GM23338 (cell line): Measurements from ENCODE around the gene MRPS21. TPM values are rescaled to one million over a fixed set of nuclear protein-coding genes. Genes with fewer than 3 reads are reported as not detected.
"Not testable (repeated sequence)": the region's sequence is repeated elsewhere in the genome, so short reads cannot be mapped to it uniquely, and the experiment has no call there.

Experiments used
- ATAC-seq: fragments of 200-7000 bp; cut with Tn5 transposase; 3 replicates; pipeline ENCODE4 v1.9.1; 2020
- DNase-seq: peaks from one replicate; pipeline ENCODE4 v3.0.0-alpha.2; 2015; ENCODE audit warnings: low spot score
- H2AFZ ChIP-seq: fragments of 200-600 bp; sonication (generic); 2 replicates; pipeline ENCODE4 v1.8.0; 2016; ENCODE audit warnings: antibody characterized with exemption, mild to moderate bottlenecking, moderate library complexity
- H3F3A ChIP-seq: fragments of 200-600 bp; sonication (generic); replicated peaks from 2 replicates; pipeline ENCODE4 v1.8.0; 2017; ENCODE audit warnings: antibody characterized with exemption, mixed run types, low read depth
- H3K27ac ChIP-seq: fragments of 200-600 bp; sonication (generic); 2 replicates; pipeline ENCODE4 v1.6.1; 2016; ENCODE audit warnings: low read depth
- H3K27me3 ChIP-seq: fragments of 200-600 bp; sonication (generic); 2 replicates; pipeline ENCODE4 v1.8.0; 2016; ENCODE audit warnings: mild to moderate bottlenecking, mixed run types, moderate library complexity; ENCODE audit not compliant: insufficient read depth
- H3K36me3 ChIP-seq: fragments of 200-600 bp; sonication (generic); 2 replicates; pipeline ENCODE4 v1.8.0; 2016; ENCODE audit warnings: mild to moderate bottlenecking; ENCODE audit not compliant: insufficient read depth
- H3K4me1 ChIP-seq: fragments of 200-600 bp; sonication (generic); 2 replicates; pipeline ENCODE4 v1.8.0; 2016; ENCODE audit warnings: mild to moderate bottlenecking, moderate library complexity; ENCODE audit not compliant: insufficient read depth
- H3K4me2 ChIP-seq: fragments of 200-600 bp; sonication (generic); 2 replicates; pipeline ENCODE4 v1.7.1; 2017; ENCODE audit warnings: mixed run types
- H3K4me3 ChIP-seq: fragments of 200-600 bp; sonication (generic); 2 replicates; pipeline ENCODE4 v1.6.1; 2016; ENCODE audit warnings: mixed run types
- H3K79me2 ChIP-seq: fragments of 200-600 bp; sonication (generic); replicated peaks from 2 replicates; pipeline ENCODE4 v1.8.0; 2017; ENCODE audit warnings: mild to moderate bottlenecking; ENCODE audit not compliant: insufficient read depth
- H3K9me2 ChIP-seq: fragments of 200-600 bp; sonication (generic); 2 replicates; pipeline ENCODE4 v1.8.0; 2017; ENCODE audit not compliant: insufficient read depth
- H4K20me1 ChIP-seq: fragments of 200-600 bp; sonication (generic); replicated peaks from 2 replicates; pipeline ENCODE4 v1.8.0; 2017; ENCODE audit warnings: mild to moderate bottlenecking; ENCODE audit not compliant: insufficient read depth
- H3K27ac Mint-ChIP-seq: 2 replicates; pipeline ENCODE4 v1.8.0; 2020; ENCODE audit warnings: inconsistent platforms, mild to moderate bottlenecking, moderate library complexity, mixed read lengths
- H3K27me3 Mint-ChIP-seq: 3 replicates; pipeline ENCODE4 v1.8.0; 2022; ENCODE audit warnings: low read depth, mild to moderate bottlenecking, moderate library complexity, mixed read lengths, inconsistent platforms; ENCODE audit not compliant: insufficient read depth, poor library complexity
- H3K36me3 Mint-ChIP-seq: 3 replicates; pipeline ENCODE4 v1.8.0; 2021; ENCODE audit warnings: low read depth, mild to moderate bottlenecking, inconsistent platforms, moderate library complexity, mixed read lengths
- H3K4me1 Mint-ChIP-seq: 3 replicates; pipeline ENCODE4 v1.8.0; 2020; ENCODE audit warnings: mild to moderate bottlenecking, inconsistent platforms, mixed read lengths
- H3K4me3 Mint-ChIP-seq: 3 replicates; pipeline ENCODE4 v1.8.0; 2021; ENCODE audit warnings: moderate library complexity, mild to moderate bottlenecking, inconsistent platforms, mixed read lengths
- H3K9me3 Mint-ChIP-seq: 3 replicates; pipeline ENCODE4 v1.8.0; 2020; ENCODE audit warnings: moderate library complexity, mild to moderate bottlenecking, inconsistent platforms, mixed read lengths
- EZH2 ChIP-seq: fragments of 200-600 bp; sonication (generic); IDR thresholded peaks from one replicate; pipeline ENCODE4 v1.8.0; 2017; ENCODE audit warnings: antibody characterized with exemption, mild to moderate bottlenecking, low read depth; ENCODE audit not compliant: unreplicated experiment
- EZH2phosphoT487 ChIP-seq: fragments of 200-600 bp; sonication (generic); IDR thresholded peaks from one replicate; pipeline ENCODE4 v1.8.1; 2018; ENCODE audit warnings: antibody characterized with exemption; ENCODE audit not compliant: unreplicated experiment
- JUNB ChIP-seq: IDR thresholded peaks from one replicate; pipeline ENCODE4 v1.6.1; 2016; ENCODE audit warnings: antibody characterized with exemption; ENCODE audit not compliant: unreplicated experiment
- polyA plus RNA-seq: library from polyadenylated mRNA; unstranded; fragments of >200 nt; fragmentation: Nextera tagmentation; extraction: Ambion mirVana; gene quantifications from 2 replicates; pipeline ENCODE4 v1.2.1, GENCODE V29; 2016
- total RNA-seq: library from RNA; depleted of rRNA; stranded (reverse); fragments of >200 nt; shearing (Covaris generic); gene quantifications from 2 replicates; pipeline ENCODE4 v1.2.3, GENCODE V29; 2014
- TF ChIP-seq, protein P1 (sequence below), 2 experiments: fragments of 200-600 bp in 1 of 2; sonication (generic) in 1 of 2; conservative IDR thresholded peaks; 2 replicates each; pipeline versions ENCODE4 v1.5.1 to v1.6.1; 2016 to 2017; ENCODE audit warnings: antibody characterized with exemption in 2 of 2, low read depth in 2 of 2, mild to moderate bottlenecking in 2 of 2, moderate library complexity in 1 of 2
- TF ChIP-seq, protein P2 (sequence below): fragments of 250-450 bp; sonication (Bioruptor Pico); IDR thresholded peaks from 2 replicates; pipeline ENCODE4 v1.5.0; 2020; ENCODE audit warnings: mild to moderate bottlenecking, moderate library complexity

MRPS21 gene
- total and polyA plus RNA-seq, 2 experiments from 2014 or later, result 51.2 to 313 TPM

DNA sequence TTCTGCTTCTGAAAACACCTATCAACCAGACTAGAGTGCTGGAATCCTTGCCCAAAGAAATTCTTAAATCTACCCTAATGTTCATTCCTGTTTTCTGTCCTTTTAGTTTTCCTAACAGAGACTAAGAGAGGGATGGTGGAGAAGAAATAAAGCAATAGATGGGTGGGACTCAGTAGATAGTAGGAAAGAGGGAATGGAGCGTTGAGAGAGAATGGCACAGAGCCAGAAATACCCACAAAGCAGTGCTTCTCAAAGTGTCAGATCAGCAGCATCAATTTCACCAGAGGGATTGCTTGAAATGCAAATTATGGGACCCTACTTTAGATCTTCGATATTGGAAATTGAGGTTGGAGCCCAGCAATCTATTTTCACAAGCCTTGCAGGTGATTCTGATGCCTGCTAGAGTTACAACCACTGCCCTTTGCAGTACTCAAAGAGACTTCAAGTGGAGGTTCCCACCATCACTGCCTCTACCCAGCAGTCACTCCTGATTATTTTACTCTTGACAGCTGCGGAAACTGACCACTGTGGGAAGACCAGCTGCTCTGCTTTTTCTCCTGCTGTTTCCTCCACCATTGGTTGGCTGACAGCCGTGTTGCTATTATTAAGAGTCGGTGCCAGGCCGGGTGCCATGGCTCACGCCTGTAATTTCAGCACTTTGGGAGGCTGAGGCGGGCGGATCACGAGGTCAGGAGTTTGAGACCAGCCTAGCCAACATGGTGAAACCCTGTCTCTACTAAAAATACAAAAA, 16.3 kb downstream of the MRPS21 start (continued):
- TF ChIP-seq, protein P1, sequence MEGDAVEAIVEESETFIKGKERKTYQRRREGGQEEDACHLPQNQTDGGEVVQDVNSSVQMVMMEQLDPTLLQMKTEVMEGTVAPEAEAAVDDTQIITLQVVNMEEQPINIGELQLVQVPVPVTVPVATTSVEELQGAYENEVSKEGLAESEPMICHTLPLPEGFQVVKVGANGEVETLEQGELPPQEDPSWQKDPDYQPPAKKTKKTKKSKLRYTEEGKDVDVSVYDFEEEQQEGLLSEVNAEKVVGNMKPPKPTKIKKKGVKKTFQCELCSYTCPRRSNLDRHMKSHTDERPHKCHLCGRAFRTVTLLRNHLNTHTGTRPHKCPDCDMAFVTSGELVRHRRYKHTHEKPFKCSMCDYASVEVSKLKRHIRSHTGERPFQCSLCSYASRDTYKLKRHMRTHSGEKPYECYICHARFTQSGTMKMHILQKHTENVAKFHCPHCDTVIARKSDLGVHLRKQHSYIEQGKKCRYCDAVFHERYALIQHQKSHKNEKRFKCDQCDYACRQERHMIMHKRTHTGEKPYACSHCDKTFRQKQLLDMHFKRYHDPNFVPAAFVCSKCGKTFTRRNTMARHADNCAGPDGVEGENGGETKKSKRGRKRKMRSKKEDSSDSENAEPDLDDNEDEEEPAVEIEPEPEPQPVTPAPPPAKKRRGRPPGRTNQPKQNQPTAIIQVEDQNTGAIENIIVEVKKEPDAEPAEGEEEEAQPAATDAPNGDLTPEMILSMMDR (conservative IDR thresholded peaks at IDR 0.05; ENCODE audit: low read depth in 2 of 2), result no peak
- TF ChIP-seq JUNB (no peak), EZH2 (no peak)

DNA sequence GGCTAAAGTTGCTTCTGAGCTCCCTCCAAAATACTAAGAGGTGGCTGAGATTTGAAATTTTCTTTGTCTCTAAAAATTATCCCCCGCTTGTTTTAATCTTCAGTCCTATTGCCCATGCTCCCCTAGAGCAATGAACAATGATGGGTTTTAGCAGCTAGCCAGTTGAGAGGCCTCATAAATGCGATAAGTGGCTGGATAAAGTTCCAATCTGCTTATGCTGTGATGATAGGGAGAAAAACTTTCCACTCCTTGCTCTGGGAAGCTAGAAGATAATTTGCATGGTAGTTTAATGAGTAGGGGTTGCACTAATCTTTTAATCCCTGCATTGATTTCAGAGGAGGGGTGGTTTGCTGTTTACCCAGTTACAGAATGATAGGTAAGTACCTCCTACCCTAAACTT, 18.1 kb downstream of the MRPS21 start:
- Histone ChIP-seq H2AFZ (no peak overlapping the region), H3K4me1 (no peaks in the 10 kb centered on the region), H3K27ac (0 out of 2 replicates have a peak overlapping the region, but pooled peaks have one; percentile 15), H3K4me2 (no peak overlapping the region), H3K4me3 (no peak overlapping the region), H3K79me2 (no peaks in the 10 kb centered on the region), H4K20me1 (peaks cover 8% of the 10 kb centered on the region; the same call in 1 of the 2 replicates), H3F3A (peaks cover 6% of the 10 kb centered on the region; the same call in 1 of the 2 replicates), H3K9me2 (no peaks in the 10 kb centered on the region), H3K27me3 (no peaks in the 10 kb centered on the region), H3K36me3 (peaks cover 7% of the 10 kb centered on the region; the same call in 1 of the 2 replicates)
- TF ChIP-seq EZH2phosphoT487, result no peak
- TF ChIP-seq, protein P2, sequence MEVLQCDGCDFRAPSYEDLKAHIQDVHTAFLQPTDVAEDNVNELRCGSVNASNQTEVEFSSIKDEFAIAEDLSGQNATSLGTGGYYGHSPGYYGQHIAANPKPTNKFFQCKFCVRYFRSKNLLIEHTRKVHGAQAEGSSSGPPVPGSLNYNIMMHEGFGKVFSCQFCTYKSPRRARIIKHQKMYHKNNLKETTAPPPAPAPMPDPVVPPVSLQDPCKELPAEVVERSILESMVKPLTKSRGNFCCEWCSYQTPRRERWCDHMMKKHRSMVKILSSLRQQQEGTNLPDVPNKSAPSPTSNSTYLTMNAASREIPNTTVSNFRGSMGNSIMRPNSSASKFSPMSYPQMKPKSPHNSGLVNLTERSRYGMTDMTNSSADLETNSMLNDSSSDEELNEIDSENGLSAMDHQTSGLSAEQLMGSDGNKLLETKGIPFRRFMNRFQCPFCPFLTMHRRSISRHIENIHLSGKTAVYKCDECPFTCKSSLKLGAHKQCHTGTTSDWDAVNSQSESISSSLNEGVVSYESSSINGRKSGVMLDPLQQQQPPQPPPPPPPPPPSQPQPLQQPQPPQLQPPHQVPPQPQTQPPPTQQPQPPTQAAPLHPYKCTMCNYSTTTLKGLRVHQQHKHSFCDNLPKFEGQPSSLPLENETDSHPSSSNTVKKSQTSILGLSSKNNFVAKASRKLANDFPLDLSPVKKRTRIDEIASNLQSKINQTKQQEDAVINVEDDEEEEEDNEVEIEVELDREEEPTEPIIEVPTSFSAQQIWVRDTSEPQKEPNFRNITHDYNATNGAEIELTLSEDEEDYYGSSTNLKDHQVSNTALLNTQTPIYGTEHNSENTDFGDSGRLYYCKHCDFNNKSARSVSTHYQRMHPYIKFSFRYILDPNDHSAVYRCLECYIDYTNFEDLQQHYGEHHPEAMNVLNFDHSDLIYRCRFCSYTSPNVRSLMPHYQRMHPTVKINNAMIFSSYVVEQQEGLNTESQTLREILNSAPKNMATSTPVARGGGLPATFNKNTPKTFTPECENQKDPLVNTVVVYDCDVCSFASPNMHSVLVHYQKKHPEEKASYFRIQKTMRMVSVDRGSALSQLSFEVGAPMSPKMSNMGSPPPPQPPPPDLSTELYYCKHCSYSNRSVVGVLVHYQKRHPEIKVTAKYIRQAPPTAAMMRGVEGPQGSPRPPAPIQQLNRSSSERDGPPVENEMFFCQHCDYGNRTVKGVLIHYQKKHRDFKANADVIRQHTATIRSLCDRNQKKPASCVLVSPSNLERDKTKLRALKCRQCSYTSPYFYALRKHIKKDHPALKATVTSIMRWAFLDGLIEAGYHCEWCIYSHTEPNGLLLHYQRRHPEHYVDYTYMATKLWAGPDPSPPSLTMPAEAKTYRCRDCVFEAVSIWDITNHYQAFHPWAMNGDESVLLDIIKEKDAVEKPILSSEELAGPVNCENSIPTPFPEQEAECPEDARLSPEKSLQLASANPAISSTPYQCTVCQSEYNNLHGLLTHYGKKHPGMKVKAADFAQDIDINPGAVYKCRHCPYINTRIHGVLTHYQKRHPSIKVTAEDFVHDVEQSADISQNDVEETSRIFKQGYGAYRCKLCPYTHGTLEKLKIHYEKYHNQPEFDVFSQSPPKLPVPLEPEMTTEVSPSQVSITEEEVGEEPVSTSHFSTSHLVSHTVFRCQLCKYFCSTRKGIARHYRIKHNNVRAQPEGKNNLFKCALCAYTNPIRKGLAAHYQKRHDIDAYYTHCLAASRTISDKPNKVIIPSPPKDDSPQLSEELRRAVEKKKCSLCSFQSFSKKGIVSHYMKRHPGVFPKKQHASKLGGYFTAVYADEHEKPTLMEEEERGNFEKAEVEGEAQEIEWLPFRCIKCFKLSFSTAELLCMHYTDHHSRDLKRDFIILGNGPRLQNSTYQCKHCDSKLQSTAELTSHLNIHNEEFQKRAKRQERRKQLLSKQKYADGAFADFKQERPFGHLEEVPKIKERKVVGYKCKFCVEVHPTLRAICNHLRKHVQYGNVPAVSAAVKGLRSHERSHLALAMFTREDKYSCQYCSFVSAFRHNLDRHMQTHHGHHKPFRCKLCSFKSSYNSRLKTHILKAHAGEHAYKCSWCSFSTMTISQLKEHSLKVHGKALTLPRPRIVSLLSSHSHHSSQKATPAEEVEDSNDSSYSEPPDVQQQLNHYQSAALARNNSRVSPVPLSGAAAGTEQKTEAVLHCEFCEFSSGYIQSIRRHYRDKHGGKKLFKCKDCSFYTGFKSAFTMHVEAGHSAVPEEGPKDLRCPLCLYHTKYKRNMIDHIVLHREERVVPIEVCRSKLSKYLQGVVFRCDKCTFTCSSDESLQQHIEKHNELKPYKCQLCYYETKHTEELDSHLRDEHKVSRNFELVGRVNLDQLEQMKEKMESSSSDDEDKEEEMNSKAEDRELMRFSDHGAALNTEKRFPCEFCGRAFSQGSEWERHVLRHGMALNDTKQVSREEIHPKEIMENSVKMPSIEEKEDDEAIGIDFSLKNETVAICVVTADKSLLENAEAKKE (CRISPR knock-in tag), result no peak
- H3K27me3 Mint-ChIP-seq, result peaks cover 7% of the 10 kb centered on the region
- DNase-seq (no peak), ATAC-seq (no peak)
- H3K4me3 Mint-ChIP-seq, result no peak overlapping the region
- H3K9me3 Mint-ChIP-seq, result no peaks in the 10 kb centered on the region
- H3K4me1 Mint-ChIP-seq, result no peaks in the 10 kb centered on the region
- H3K27ac Mint-ChIP-seq, result no peak overlapping the region
- H3K36me3 Mint-ChIP-seq, result peaks cover 25% of the 10 kb centered on the region

DNA sequence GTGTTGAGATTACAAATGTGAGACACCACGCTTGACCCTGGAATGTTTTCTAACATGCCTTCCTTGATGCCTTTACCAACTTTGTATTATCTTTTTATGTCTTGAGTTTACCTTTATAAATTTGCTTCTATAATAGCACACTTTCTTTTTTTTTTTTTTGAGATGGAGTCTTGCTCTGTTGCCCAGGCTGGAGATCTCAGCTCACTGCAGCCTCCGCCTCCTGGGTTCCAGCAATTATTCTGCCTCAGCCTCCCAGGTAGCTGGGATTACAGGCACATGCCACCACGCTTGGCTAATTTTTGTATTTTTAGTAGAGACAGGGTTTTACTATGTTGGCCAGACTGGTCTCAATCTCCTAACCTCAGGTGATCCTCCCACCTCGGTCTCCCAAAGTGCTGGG, 21.0 kb downstream of the MRPS21 start:
- H3K4me1 Mint-ChIP-seq, H3K4me3 ChIP-seq, H4K20me1 ChIP-seq, H3K9me2 ChIP-seq, H3K27me3 ChIP-seq, H3K79me2 ChIP-seq, H3K36me3 Mint-ChIP-seq, H3F3A ChIP-seq, H3K36me3 ChIP-seq, H2AFZ ChIP-seq, H3K9me3 Mint-ChIP-seq, H3K27ac Mint-ChIP-seq, H3K4me2 ChIP-seq, ATAC-seq, DNase-seq, H3K27ac ChIP-seq, H3K4me3 Mint-ChIP-seq, H3K4me1 ChIP-seq: not testable (repeated sequence)
- peaks cover 13% of the 10 kb centered on the region for H3K27me3 Mint-ChIP-seq
